Lung (tissue), 12 donors: Measurements from ENCODE around the gene LY9. TPM values are rescaled to one million over a fixed set of nuclear protein-coding genes. Genes with fewer than 3 reads are reported as not detected.
"Not testable (repeated sequence)": the region's sequence is repeated elsewhere in the genome, so short reads cannot be mapped to it uniquely, and the experiment has no call there.

Experiments used
- ATAC-seq: fragments of 200-7000 bp; cut with Tn5 transposase; one replicate; pipeline ENCODE4 v1.9.1; 2020; ENCODE audit warnings: moderate number of reproducible peaks; ENCODE audit not compliant: insufficient read depth, low FRiP score
- DNase-seq, 3 donors: peaks; one replicate each; pipeline ENCODE4 v3.0.0-alpha.2; 2013 to 2017
- H3K27ac ChIP-seq, 2 donors: one replicate each; pipeline ENCODE4 v1.5.1; 2013; ENCODE audit warnings: mild to moderate bottlenecking in 2 of 2, moderate library complexity in 2 of 2, control low read depth in 1 of 2, inconsistent platforms in 1 of 2, low read depth in 1 of 2, low read length in 1 of 2
- H3K27me3 ChIP-seq, 3 donors: one replicate each; pipeline ENCODE4 v1.5.1; 2013; ENCODE audit warnings: low read length in 2 of 3; ENCODE audit not compliant: control insufficient read depth in 3 of 3, insufficient read depth in 3 of 3
- H3K36me3 ChIP-seq, 4 donors: one replicate each; pipeline ENCODE4 v1.5.1; 2013; ENCODE audit warnings: low read length in 4 of 4, mild to moderate bottlenecking in 1 of 4, moderate library complexity in 1 of 4; ENCODE audit not compliant: control insufficient read depth in 4 of 4, insufficient read depth in 4 of 4
- H3K4me1 ChIP-seq, 5 donors: one replicate each; pipeline ENCODE4 v1.5.1; 2013; ENCODE audit warnings: low read length in 5 of 5, mild to moderate bottlenecking in 2 of 5, moderate library complexity in 1 of 5; ENCODE audit not compliant: control insufficient read depth in 5 of 5, insufficient read depth in 5 of 5
- H3K4me3 ChIP-seq: one replicate; pipeline ENCODE4 v1.5.1; 2013; ENCODE audit warnings: mild to moderate bottlenecking, control low read depth, moderate library complexity
- H3K9ac ChIP-seq, 2 donors: one replicate each; pipeline ENCODE4 v1.5.1; 2013; ENCODE audit warnings: low read length in 2 of 2, control low read depth in 1 of 2; ENCODE audit not compliant: insufficient read depth in 1 of 2
- H3K9me3 ChIP-seq, 4 donors: one replicate each; pipeline ENCODE4 v1.5.1; 2013; ENCODE audit warnings: low read length in 3 of 4, mild to moderate bottlenecking in 1 of 4, moderate library complexity in 1 of 4; ENCODE audit not compliant: control insufficient read depth in 4 of 4, insufficient read depth in 3 of 4
- WGBS, 2 donors: extraction: QIAGEN DNeasy Blood & Tissue Kit; methylation state at CpG; one replicate each; pipeline ENCODE4 v1.1.7; 2013; 5-methylcytosine and 5-hydroxymethylcytosine counted together
- polyA plus RNA-seq, 2 donors: library from polyadenylated mRNA; stranded (reverse); fragments of 200-250 nt; gene quantifications; one replicate each; pipeline ENCODE4 v1.2.1, GENCODE V29; 2013
- total RNA-seq, 2 donors: library from RNA; depleted of rRNA in 1 of 2; stranded (reverse); fragments of >200 nt in 1 of 2; gene quantifications; one replicate each; pipeline ENCODE4 v1.2.1, GENCODE V29; 2014 to 2021
- TF ChIP-seq, protein P1 (sequence below): IDR thresholded peaks from 2 replicates; pipeline ENCODE4 v1.5.1; 2012; ENCODE audit warnings: mild to moderate bottlenecking; ENCODE audit errors: control extremely low read depth, extremely low read depth
- donor health status: control.
- donor health status: control.
- donor health status: Bipolar disorder and iron deficiency.
- donor health status: healthy.
- donor health status: DM: yes; HTN: yes; CAD: no.

LY9 gene
- total and polyA plus RNA-seq, 4 donors = 0.94 to 3.4 (median 1.4) TPM

DNA sequence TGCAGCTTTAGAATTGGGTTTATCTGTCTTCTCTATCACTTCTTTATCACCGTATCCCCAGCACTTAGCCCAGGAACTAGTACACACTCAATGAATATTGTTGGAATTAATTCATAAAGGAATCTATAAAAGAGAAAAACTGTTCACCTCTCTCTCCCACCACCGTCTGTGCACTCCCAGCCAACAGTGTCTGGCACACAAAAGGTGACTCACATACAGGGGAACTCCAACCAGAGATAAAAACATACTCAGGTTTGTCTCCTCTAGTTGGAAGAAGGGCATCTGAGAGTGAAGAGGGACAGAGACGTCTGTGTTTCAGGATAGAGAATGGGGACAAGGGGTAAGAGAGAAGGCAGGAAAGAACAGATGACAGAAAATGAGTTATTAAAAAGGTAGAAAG is 79.0 kb downstream of the LY9 start:
- Histone ChIP-seq H3K9ac (no peak overlapping the region), H3K27me3 (no peaks in the 10 kb centered on the region), H3K4me3 (no peak overlapping the region), H3K36me3 (no peaks in the 10 kb centered on the region), H3K27ac (no peak overlapping the region), H3K9me3 (peaks cover 0 to 2% (median 0%) of the 10 kb centered on the region in 4 donors), H3K4me1 (no peaks in the 10 kb centered on the region)
- DNase-seq (no peak), ATAC-seq (no peak)
- TF ChIP-seq, protein P1, sequence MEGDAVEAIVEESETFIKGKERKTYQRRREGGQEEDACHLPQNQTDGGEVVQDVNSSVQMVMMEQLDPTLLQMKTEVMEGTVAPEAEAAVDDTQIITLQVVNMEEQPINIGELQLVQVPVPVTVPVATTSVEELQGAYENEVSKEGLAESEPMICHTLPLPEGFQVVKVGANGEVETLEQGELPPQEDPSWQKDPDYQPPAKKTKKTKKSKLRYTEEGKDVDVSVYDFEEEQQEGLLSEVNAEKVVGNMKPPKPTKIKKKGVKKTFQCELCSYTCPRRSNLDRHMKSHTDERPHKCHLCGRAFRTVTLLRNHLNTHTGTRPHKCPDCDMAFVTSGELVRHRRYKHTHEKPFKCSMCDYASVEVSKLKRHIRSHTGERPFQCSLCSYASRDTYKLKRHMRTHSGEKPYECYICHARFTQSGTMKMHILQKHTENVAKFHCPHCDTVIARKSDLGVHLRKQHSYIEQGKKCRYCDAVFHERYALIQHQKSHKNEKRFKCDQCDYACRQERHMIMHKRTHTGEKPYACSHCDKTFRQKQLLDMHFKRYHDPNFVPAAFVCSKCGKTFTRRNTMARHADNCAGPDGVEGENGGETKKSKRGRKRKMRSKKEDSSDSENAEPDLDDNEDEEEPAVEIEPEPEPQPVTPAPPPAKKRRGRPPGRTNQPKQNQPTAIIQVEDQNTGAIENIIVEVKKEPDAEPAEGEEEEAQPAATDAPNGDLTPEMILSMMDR = no peak
- WGBS, 2 donors = 69 to 86% methylated on average over 3 of the region's 3 CpGs

GRCh38 chr1:160875591-160875990 is 79.6 kb downstream of the LY9 start:
- H3K27me3 ChIP-seq, H3K4me1 ChIP-seq, H3K36me3 ChIP-seq, DNase-seq, H3K27ac ChIP-seq, H3K4me3 ChIP-seq, H3K9me3 ChIP-seq, H3K9ac ChIP-seq: not testable (repeated sequence)
- 65% methylated on average over 4 of the region's 4 CpGs for WGBS, 2 donors
- peak; percentile 27 for ATAC-seq

GRCh38 chr1:160876311-160876710 is 80.3 kb downstream of the LY9 start:
- H3K9me3 ChIP-seq = peaks cover 0 to 2% (median 0%) of the 10 kb centered on the region in 4 donors
- H3K4me3 ChIP-seq = no peak overlapping the region
- no peak overlapping the region for H3K9ac ChIP-seq
- no peaks in the 10 kb centered on the region for H3K36me3 ChIP-seq
- ATAC-seq = no peak
- no peak for DNase-seq
- WGBS, 2 donors = 44 to 52% methylated on average over 5 of the region's 5 CpGs
- H3K4me1 ChIP-seq = no peaks in the 10 kb centered on the region
- H3K27me3 ChIP-seq = no peaks in the 10 kb centered on the region
- H3K27ac ChIP-seq = no peak overlapping the region
- TF ChIP-seq, protein P1 = no peak

- no peaks in the 10 kb centered on the region for H3K4me1 ChIP-seq
- no peak overlapping the region for H3K27ac ChIP-seq
- no peak overlapping the region for H3K4me3 ChIP-seq
- no peaks in the 10 kb centered on the region for H3K27me3 ChIP-seq
- peaks cover 0 to 2% (median 0%) of the 10 kb centered on the region in 4 donors for H3K9me3 ChIP-seq
- H3K36me3 ChIP-seq = no peaks in the 10 kb centered on the region
- ATAC-seq (no peak), DNase-seq (no peak)
- TF ChIP-seq, protein P1 = peak; percentile 20
- H3K9ac ChIP-seq = no peak overlapping the region
Measured at GRCh38 chr1:160877221-160877620, 81.2 kb downstream of the LY9 start.

Other genes with a start within 250 kb of the LY9 start
- 10 to 100 TPM; 10.8 to 18.8 TPM for gene CD84, start 216.7 kb upstream of the LY9 start, total RNA-seq
- 10 to 100 TPM in 1 of 2 donors, 1 to 10 TPM in 1; 1.9 to 10.7 TPM for gene CD84, start 216.7 kb upstream of the LY9 start, polyA plus RNA-seq
- 1 to 10 TPM in 1 of 2 donors, under 1 TPM in 1; 0.95 to 2.0 TPM for gene SLAMF1, start 149.1 kb upstream of the LY9 start, total RNA-seq
- gene SLAMF1, start 149.1 kb upstream of the LY9 start, polyA plus RNA-seq = 10 to 100 TPM in 1 of 2 donors, under 1 TPM in 1; 0.39 to 27.0 TPM
- gene CD48, start 84.4 kb upstream of the LY9 start, total RNA-seq = 10 to 100 TPM; 17.6 to 33.6 TPM
- 100 to 1,000 TPM in 1 of 2 donors, 10 to 100 TPM in 1; 16.4 to 126 TPM for gene CD48, start 84.4 kb upstream of the LY9 start, polyA plus RNA-seq
- gene SLAMF7, start 56.9 kb upstream of the LY9 start, total RNA-seq = 10 to 100 TPM in 1 of 2 donors, 1 to 10 TPM in 1; 8.6 to 11.5 TPM
- gene SLAMF7, start 56.9 kb upstream of the LY9 start, polyA plus RNA-seq = 10 to 100 TPM in 1 of 2 donors, 1 to 10 TPM in 1; 4.6 to 69.4 TPM
- gene CD244, start 66.7 kb downstream of the LY9 start, total RNA-seq = 1 to 10 TPM; 1.5 to 3.2 TPM
- 1 to 10 TPM in 1 of 2 donors, under 1 TPM in 1; 0.57 to 3.1 TPM for gene CD244, start 66.7 kb downstream of the LY9 start, polyA plus RNA-seq
- gene ITLN1, start 89.0 kb downstream of the LY9 start, total RNA-seq = 1 to 10 TPM; 1.6 to 3.3 TPM
- gene ITLN1, start 89.0 kb downstream of the LY9 start, polyA plus RNA-seq = 100 to 1,000 TPM in 1 of 2 donors, under 1 TPM in 1; 0.86 to 110 TPM
- gene ITLN2, start 158.6 kb downstream of the LY9 start, total RNA-seq = 10 to 100 TPM in 1 of 2 donors, 1 to 10 TPM in 1; 1.6 to 13.8 TPM
- gene ITLN2, start 158.6 kb downstream of the LY9 start, polyA plus RNA-seq = 10 to 100 TPM in 1 of 2 donors, 1 to 10 TPM in 1; 9.0 to 23.7 TPM
- gene F11R, start 225.0 kb downstream of the LY9 start, total RNA-seq = 100 to 1,000 TPM; 174 to 201 TPM
- gene F11R, start 225.0 kb downstream of the LY9 start, polyA plus RNA-seq = 100 to 1,000 TPM in 1 of 2 donors, 10 to 100 TPM in 1; 91.7 to 107 TPM
- gene TSTD1, start 242.8 kb downstream of the LY9 start, total RNA-seq = 10 to 100 TPM; 43.2 to 67.9 TPM
- 100 to 1,000 TPM in 1 of 2 donors, 10 to 100 TPM in 1; 77.8 to 187 TPM for gene TSTD1, start 242.8 kb downstream of the LY9 start, polyA plus RNA-seq
- gene USF1, start 249.8 kb downstream of the LY9 start, total RNA-seq = 10 to 100 TPM; 67.5 to 70.0 TPM
- gene USF1, start 249.8 kb downstream of the LY9 start, polyA plus RNA-seq = 10 to 100 TPM; 77.0 to 95.1 TPM